Skeletal muscle cell (primary cell): Measurements from ENCODE around the gene C16orf96.

ENCODE experiments used
- DNase-seq: peaks from one replicate; pipeline ENCODE4 v3.0.0-alpha.2; 2010; ENCODE audit warnings: low read depth
- H3K4me3 ChIP-seq: 2 replicates; pipeline ENCODE4 v1.5.1; 2011; ENCODE audit warnings: low read depth, mild to moderate bottlenecking, control low read depth, low read length, moderate library complexity

The C16orf96 gene

DNA sequence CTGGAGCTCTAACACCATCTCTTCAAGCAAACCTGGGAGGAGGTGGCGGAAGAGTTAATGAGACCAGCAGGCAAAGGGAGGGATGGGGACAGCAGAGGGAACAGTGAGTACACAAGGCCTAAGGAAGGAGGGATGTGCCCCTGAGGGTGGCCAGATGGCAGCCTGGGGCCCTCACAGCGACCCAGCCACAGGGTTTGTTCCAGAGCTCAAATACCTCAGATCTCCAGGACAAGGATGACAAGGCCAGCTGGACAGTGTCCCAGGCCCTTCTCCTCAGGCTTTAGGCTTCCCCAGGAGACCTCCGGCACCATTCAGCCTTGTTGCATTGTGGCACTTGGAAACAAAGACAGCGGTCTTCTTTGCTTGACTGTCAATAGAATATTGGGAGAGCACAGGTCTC, 32.5 kb upstream of the C16orf96 start:
- H3K4me3 ChIP-seq = no peak overlapping the region
- no peak for DNase-seq

- no peak for DNase-seq
- no peak overlapping the region for H3K4me3 ChIP-seq
Observed at GRCh38 chr16:4524571-4524970, 31.6 kb upstream of the C16orf96 start.

GRCh38 chr16:4525069-4525468, 31.1 kb upstream of the C16orf96 start:
- DNase-seq = no peak
- H3K4me3 ChIP-seq = no peak overlapping the region

DNA sequence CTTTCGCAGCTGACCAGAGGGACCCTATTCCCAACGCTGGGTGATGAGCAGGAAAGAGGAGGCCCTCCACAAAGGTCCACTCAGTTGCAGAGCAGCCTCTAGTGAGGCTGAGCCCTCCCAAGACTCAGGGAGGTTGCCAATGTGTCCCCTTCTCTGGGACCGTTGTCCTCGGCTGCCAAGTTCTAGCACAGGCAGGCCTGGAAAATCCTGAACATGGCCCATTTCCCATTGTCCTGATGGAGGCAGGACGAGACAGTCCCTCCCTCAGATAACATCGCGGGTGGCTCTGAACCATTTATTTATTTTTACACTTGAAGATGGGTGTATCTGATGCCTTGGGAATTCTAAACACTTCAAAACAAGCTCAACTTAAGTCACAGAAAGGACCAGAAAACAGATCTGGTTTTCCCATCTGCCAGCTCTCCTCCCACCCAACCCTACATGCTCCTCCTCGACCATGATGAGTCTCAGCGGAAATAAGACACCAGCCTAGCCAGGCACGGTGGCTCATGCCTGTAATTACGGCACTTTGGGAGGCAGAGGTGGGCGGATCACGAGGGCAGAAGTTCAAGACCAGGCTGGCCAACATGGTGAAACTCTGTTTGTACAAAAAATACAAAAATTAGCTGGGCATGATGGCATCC, 30.4 kb upstream of the C16orf96 start:
- no peak for DNase-seq

DNA sequence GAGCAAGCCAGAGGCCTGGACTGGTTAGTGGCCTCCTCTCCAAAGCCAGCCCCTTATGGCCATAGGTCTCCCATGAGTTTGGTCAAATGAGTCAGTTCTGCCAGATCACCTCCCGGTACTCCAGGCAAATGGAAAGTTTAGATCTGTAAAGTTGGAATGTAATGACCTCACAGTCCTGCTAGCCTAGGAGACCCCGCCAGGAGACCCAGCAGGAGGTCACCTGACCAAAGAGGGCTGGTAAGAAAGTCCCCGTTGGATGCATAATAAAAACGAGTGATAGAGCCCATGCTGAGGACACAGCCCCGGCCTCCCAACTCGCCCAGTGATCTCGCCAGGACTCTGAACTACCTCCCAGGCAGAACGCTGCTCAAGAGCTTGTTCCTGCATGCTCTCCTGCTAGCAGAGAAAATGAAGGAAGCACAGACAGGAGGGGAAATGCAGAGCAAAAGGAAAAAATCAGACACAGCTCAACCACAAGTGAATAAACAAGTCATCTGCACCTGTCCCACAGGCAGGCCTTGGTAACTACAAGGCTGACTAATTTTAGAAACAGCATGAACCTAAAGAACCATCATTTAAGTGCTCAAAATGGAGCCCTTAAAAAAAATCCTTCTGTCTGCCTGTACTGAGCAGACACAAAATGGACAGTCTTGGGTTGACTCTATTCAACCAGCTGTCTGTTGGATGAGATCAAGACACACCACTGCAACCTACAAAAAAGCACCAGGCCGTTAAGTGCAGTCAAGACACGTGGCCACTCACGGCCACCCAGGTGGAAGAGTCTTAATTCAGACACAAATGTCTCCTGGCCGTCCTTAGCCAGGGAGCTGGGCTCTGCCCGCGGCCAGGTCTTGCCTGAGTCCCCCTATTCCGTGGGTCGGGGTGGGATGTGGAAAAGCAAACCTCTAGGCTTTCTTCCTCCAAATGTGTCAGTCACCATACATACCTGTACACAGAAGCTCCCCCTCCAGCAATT, 26.8 kb upstream of the C16orf96 start:
- peak; percentile 29 for DNase-seq
- no peak overlapping the region for H3K4me3 ChIP-seq

More for the DNA sequence above, 30.4 kb upstream of the C16orf96 start:
- H3K4me3 ChIP-seq = no peak overlapping the region

DNA sequence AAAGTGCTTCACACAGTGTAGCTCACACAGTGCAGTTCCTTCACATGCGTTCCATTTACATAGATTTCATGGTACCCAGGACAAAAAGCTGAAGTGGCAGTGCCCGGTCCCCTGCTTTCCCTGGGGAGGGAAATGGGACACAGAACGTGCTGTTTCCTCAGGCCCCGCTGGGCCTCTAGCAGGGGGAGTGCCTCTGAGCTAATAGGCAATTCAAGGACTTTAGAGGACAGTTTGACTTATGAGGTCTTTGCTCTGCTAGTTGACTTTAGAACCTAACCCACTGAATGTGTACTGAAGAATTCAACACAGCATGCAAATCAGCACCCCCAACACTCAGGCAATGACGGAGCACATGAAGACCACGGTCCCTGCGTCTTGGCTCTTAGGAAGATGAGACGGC, 24.3 kb upstream of the C16orf96 start:
- DNase-seq = no peak
- no peak overlapping the region for H3K4me3 ChIP-seq

- H3K4me3 ChIP-seq = no peak overlapping the region
- no peak for DNase-seq
Observed at GRCh38 chr16:4532238-4532637, 23.9 kb upstream of the C16orf96 start.

- no peak overlapping the region for H3K4me3 ChIP-seq
- no peak for DNase-seq
Observed at GRCh38 chr16:4533490-4533889, 22.6 kb upstream of the C16orf96 start.

- no peak for DNase-seq
- no peak overlapping the region for H3K4me3 ChIP-seq
Observed at GRCh38 chr16:4534151-4534790, 21.9 kb upstream of the C16orf96 start.

DNA sequence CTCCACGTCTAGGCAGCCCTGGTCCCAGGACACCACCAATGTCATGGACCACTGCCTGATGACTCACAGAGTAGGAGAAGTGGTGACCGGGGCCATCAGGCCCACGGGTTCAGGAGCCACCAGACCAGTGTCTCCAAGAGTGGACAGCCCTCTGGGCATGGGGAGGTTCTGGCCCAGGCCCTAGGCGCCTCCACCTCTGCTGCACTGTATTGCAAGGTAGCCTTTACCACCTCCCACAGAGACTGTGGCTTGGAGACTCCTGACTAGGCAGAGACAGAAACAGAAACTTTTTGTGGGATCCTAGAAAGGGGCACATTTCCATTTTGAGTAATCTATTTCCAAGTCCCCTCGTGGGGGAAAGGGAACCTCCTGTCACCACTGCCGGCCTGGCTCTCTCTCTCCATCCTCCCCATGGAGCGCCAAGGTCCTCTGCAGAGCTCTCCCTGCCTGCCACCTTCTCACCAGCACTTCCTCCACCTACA, 20.5 kb upstream of the C16orf96 start:
- no peak for DNase-seq
- H3K4me3 ChIP-seq = no peak overlapping the region

GRCh38 chr16:4536391-4537106, 19.6 kb upstream of the C16orf96 start:
- H3K4me3 ChIP-seq = no peak overlapping the region
- DNase-seq = no peak

DNA sequence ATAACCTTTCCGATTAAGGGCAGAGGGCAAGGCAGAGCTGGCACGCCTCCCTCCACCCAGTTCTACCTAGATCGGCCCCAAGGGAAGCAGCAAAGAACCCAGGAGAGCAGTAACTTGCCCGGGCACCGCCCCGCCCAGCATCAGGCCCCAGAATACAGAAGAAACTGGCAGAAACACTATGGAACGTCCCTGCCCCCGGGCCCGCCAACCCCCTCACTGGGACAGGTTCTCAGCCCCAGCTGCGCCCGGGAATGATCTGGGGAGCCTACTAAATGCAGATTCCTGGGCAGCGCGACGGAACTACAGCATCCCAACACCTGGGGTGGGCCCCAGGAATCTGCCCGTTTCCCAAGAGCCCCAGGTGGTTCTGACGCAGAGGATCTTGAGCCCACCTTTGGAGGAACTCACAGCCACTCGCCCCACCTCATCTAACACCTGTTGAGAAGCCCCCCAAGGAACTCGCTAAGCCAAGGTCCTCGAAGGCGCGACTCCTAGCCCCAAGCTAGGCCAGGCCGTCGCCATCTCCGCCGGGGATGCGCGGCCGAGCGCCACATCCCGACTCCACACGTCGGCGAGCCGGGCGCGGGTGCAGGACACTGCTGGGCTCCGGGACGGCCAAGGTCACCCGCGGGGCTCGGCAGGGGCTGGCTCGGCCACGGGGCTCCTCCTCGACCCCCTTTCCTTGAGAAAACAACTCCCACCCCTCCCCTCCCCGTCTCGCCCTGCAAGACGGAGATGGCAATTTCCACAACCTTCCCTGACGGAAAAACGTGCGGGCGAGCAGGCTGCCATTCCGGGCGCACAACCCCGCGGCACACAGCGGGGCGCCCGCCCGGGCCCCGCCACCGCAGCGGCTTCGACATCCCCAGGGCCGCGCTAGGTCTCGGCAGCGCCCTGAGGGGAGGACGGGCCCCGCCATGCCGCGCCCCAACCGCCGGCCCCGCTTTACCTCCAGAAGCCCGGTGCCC, 18.5 kb upstream of the C16orf96 start:
- no peak for DNase-seq

DNA sequence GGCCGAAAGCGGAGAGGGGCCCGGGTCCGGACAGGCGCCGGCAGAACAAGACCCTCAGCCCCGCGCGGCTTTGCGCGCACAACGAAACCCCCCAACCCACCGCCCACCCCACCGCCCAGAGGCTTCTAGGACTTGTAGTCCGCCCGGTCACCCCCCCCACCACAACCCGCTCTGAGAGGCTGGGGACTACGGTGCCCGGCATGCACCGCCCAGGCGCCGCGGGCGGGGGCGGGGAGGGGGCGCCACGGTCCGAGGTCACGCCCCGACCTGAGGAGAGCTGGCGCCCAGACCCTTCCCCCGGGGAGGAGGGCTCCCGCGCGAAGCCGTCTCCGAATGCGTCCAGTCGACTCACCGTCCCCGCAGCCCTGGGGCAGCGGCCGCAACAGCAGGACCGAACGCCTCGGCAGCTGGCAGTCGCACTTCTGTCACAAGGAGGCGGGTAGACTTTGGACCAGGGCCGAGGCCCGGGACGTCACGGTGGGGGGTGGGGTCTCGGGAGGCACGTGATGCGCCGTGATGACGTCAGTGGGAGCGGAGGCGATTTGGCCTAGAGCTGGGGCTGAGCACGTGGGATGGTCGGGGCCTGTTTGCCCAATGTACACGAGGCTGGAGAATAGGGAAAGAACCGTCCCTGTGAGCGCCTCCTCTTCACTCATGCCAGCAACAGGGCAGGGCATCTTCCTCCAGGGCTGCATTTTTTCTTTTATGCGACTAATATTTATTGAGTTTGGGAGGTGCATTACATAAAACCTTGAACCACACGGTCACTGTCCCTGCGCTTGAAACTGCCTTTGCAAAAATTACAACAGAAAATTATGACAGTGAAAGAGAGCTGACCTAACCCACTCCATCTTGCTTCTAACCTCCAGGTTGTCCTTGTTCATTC, 17.5 kb upstream of the C16orf96 start, which contains the start of gene CDIP1:
Gene CDIP1, minus strand, starts transcription at position 424 of the 886 bp plus-strand sequence. CDS start 24,643 bp downstream, outside the sequence.
- peak; percentile 87 for DNase-seq
- peak within 1 kb of the TSS; percentile 73 for H3K4me3 ChIP-seq

More for the DNA sequence above, 18.5 kb upstream of the C16orf96 start:
- H3K4me3 ChIP-seq = peak overlapping the region; percentile 73

DNA sequence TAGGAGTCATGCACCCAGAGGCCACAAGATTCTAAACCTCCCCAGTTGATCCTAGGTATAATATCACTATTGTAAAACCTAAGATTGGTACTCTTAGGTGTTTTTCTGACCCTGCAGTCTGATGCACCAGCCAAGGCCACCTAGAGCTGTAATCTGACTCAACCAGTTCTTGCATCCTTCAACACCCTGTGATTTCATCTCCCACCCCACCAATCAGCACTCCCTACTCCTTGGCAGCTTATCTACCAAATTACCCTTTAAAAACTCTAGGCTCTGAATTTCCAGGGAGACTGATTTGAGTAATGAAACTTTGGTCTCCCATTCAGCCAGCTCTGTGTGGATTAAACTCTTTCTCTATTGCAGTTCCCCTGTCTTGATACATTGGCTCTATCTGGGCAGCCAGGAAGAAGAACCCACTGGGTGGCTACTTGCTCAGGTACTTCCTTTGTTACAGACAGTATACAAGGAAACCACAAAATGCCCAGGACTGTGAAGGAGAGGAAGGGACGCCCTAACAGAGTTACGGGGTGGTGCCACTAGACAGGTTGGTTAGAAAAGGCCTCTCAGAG, 16.3 kb upstream of the C16orf96 start:
- DNase-seq = no peak
- H3K4me3 ChIP-seq = no peak overlapping the region

DNA sequence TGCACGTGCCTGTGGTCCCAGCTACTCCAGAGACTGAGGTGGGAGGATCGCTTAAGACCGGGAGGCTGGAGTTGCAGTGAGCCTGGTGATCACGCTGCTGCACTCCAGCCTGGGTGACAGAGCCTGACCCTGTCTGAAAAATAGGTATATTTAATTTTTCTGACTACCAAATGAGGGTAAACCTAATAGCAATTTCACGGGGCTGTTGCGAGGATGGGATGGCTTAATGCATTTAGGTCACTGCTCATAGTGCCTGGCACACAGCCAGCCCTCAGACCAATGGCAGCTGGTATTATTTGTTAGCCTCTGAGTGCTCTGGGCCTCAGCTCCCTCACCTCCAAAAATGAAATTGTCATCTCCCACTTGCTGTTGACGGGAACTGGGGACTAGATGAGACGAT, 11.7 kb upstream of the C16orf96 start:
- H3K4me3 ChIP-seq = no peak overlapping the region

GRCh38 chr16:4548124-4548523, 8.0 kb upstream of the C16orf96 start:
- no peak for DNase-seq
- H3K4me3 ChIP-seq = no peak overlapping the region

More for the DNA sequence above, 11.7 kb upstream of the C16orf96 start:
- no peak for DNase-seq

DNA sequence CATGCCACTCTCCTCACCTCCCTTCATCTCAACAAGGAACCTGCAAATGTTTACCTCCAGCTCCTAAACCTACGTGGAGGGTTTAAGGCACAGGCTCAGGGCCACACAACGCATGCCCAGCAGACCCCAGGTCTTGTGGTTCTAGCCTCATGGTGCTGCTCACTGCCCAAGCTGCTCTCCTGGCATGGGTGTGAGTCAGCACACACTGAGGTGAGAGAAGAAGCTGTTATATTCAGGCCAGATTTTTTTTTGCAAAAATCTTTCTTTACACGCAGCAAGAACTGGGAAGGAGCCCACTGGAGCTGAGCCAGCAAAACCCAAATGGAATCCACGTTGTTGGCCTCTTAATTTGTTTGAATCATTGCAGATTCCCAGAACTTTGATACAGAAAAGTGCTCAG, 5.5 kb upstream of the C16orf96 start:
- H3K4me3 ChIP-seq = no peak overlapping the region
- DNase-seq = no peak
